MM.1S (cell line): ENCODE measurements around the gene ZNF346.

Experiments
- DNase-seq: peaks from one replicate; pipeline ENCODE4 v3.0.0-alpha.2; 2015
- H2AFZ ChIP-seq: fragments of 300-600 bp; sonication (generic); 2 replicates; pipeline ENCODE4 v1.6.0; 2016; ENCODE audit warnings: antibody characterized with exemption, low read length
- H3F3A ChIP-seq: fragments of 300-600 bp; sonication (generic); 2 replicates; pipeline ENCODE4 v1.6.1; 2016; ENCODE audit warnings: mild to moderate bottlenecking, antibody characterized with exemption, low read length, moderate library complexity, mixed read lengths; ENCODE audit not compliant: insufficient read depth
- H3K27ac ChIP-seq: fragments of 300-600 bp; sonication (generic); 2 replicates; pipeline ENCODE4 v1.5.1; 2016; ENCODE audit warnings: mild to moderate bottlenecking, low read length
- H3K27me3 ChIP-seq: fragments of 300-600 bp; sonication (generic); replicated peaks from 2 replicates; pipeline ENCODE4 v1.6.0; 2016; ENCODE audit warnings: low read length; ENCODE audit not compliant: insufficient read depth
- H3K36me3 ChIP-seq: fragments of 300-600 bp; sonication (generic); replicated peaks from 2 replicates; pipeline ENCODE4 v1.6.1; 2016; ENCODE audit warnings: mild to moderate bottlenecking, low read length, mixed read lengths; ENCODE audit not compliant: insufficient read depth
- H3K4me1 ChIP-seq: fragments of 300-600 bp; sonication (generic); 2 replicates; pipeline ENCODE4 v1.6.1; 2016; ENCODE audit warnings: low read length, mixed read lengths
- H3K4me2 ChIP-seq: fragments of 300-600 bp; sonication (generic); 2 replicates; pipeline ENCODE4 v1.6.0; 2016; ENCODE audit warnings: low read depth, low read length
- H3K4me3 ChIP-seq: fragments of 300-600 bp; sonication (generic); 2 replicates; pipeline ENCODE4 v1.5.1; 2016; ENCODE audit warnings: low read length, mixed read lengths
- H3K79me2 ChIP-seq: fragments of 300-600 bp; sonication (generic); 2 replicates; pipeline ENCODE4 v1.6.1; 2016; ENCODE audit warnings: mixed run types, low read length, mixed read lengths
- H3K9ac ChIP-seq: fragments of 300-600 bp; sonication (generic); 2 replicates; pipeline ENCODE4 v1.6.1; 2016; ENCODE audit warnings: low read length, mixed read lengths
- H3K9me2 ChIP-seq: fragments of 300-600 bp; sonication (generic); replicated peaks from 2 replicates; pipeline ENCODE4 v1.6.1; 2016; ENCODE audit warnings: mild to moderate bottlenecking, low read length, mixed read lengths; ENCODE audit not compliant: insufficient read depth
- H3K9me3 ChIP-seq: fragments of 300-600 bp; sonication (generic); replicated peaks from 2 replicates; pipeline ENCODE4 v1.6.1; 2016; ENCODE audit warnings: mild to moderate bottlenecking, low read length, mixed read lengths; ENCODE audit not compliant: insufficient read depth
- H4K20me1 ChIP-seq: fragments of 300-600 bp; sonication (generic); 2 replicates; pipeline ENCODE4 v1.6.1; 2016; ENCODE audit warnings: mild to moderate bottlenecking, low read length, moderate library complexity, mixed read lengths; ENCODE audit not compliant: insufficient read depth
- CTCF ChIP-seq: fragments of 300-600 bp; sonication (generic); IDR thresholded peaks from 2 replicates; pipeline ENCODE4 v1.5.1; 2016; ENCODE audit warnings: antibody characterized with exemption, low read length, mixed read lengths
- EZH2 ChIP-seq: fragments of 300-600 bp; sonication (generic); optimal IDR thresholded peaks from 2 replicates; pipeline ENCODE3; 2017; ENCODE audit warnings: low read depth, mild to moderate bottlenecking, antibody characterized with exemption, low read length, mixed read lengths
- EZH2phosphoT487 ChIP-seq: fragments of 300-600 bp; sonication (generic); IDR thresholded peaks from 2 replicates; pipeline ENCODE4 v1.6.1; 2018; ENCODE audit warnings: antibody characterized with exemption, low read length

The ZNF346 gene

GRCh38 chr5:177116631-177117373 lies 94.3 kb downstream of the ZNF346 start:
- Histone ChIP-seq H3K36me3 (no peaks in the 10 kb centered on the region), H3K9ac (no peak overlapping the region), H3K27me3 (no peaks in the 10 kb centered on the region), H3K9me2 (no peaks in the 10 kb centered on the region), H2AFZ (no peak overlapping the region), H3K79me2 (no peaks in the 10 kb centered on the region), H3K4me3 (no peak overlapping the region), H3K4me1 (0 out of 2 replicates have a peak, but pooled peaks cover 6% of the 10 kb centered on the region), H3F3A (no peaks in the 10 kb centered on the region), H4K20me1 (no peaks in the 10 kb centered on the region), H3K4me2 (no peak overlapping the region), H3K9me3 (no peaks in the 10 kb centered on the region), H3K27ac (no peak overlapping the region)
- no peak for DNase-seq
- TF ChIP-seq EZH2phosphoT487 (no peak), EZH2 (no peak), CTCF (no peak)

GRCh38 chr5:177117441-177118045 lies 95.0 kb downstream of the ZNF346 start:
- no peaks in the 10 kb centered on the region for H3K36me3 ChIP-seq
- no peaks in the 10 kb centered on the region for H3K27me3 ChIP-seq
- no peaks in the 10 kb centered on the region for H3K9me3 ChIP-seq
- DNase-seq = no peak
- no peak overlapping the region for H3K9ac ChIP-seq
- H3K4me2 ChIP-seq = no peak overlapping the region
- no peak overlapping the region for H3K4me3 ChIP-seq
- H3K9me2 ChIP-seq = no peaks in the 10 kb centered on the region
- no peak overlapping the region for H3K27ac ChIP-seq
- 0 out of 2 replicates have a peak, but pooled peaks cover 6% of the 10 kb centered on the region for H3K4me1 ChIP-seq
- H3K79me2 ChIP-seq = no peaks in the 10 kb centered on the region
- no peaks in the 10 kb centered on the region for H4K20me1 ChIP-seq
- H3F3A ChIP-seq = no peaks in the 10 kb centered on the region
- no peak for TF ChIP-seq EZH2phosphoT487
- no peak for TF ChIP-seq CTCF
- no peak for TF ChIP-seq EZH2
- H2AFZ ChIP-seq = no peak overlapping the region

- Histone ChIP-seq H4K20me1 (no peaks in the 10 kb centered on the region), H3K4me2 (no peak overlapping the region), H3K9me3 (no peaks in the 10 kb centered on the region), H3K4me1 (no peaks in the 10 kb centered on the region), H3K27me3 (no peaks in the 10 kb centered on the region), H3K4me3 (no peak overlapping the region), H3K79me2 (no peaks in the 10 kb centered on the region), H3K9me2 (no peaks in the 10 kb centered on the region), H3K9ac (no peak overlapping the region), H2AFZ (no peak overlapping the region), H3K27ac (no peak overlapping the region), H3F3A (no peaks in the 10 kb centered on the region), H3K36me3 (no peaks in the 10 kb centered on the region)
- no peak for DNase-seq
- TF ChIP-seq EZH2 = no peak
- TF ChIP-seq EZH2phosphoT487 = no peak
- no peak for TF ChIP-seq CTCF
These were observed 100.1 kb downstream of the ZNF346 start for GRCh38 chr5:177122566-177122965.
